HEK293T (cell line): ENCODE measurements around the gene PIN4.

ENCODE experiments used
- BHLHE40 ChIP-seq: fragments of 450-650 bp; IDR thresholded peaks from 2 replicates; pipeline ENCODE4 v1.6.1; 2016; ENCODE audit warnings: mild to moderate bottlenecking, moderate library complexity, borderline replicate concordance
- HDGF ChIP-seq: fragments of 450-650 bp; IDR thresholded peaks from 2 replicates; pipeline ENCODE4 v1.6.1; 2017; ENCODE audit warnings: antibody characterized with exemption, borderline replicate concordance
- TARDBP ChIP-seq: fragments of 450-650 bp; IDR thresholded peaks from 2 replicates; pipeline ENCODE4 v1.6.1; 2016

DNA sequence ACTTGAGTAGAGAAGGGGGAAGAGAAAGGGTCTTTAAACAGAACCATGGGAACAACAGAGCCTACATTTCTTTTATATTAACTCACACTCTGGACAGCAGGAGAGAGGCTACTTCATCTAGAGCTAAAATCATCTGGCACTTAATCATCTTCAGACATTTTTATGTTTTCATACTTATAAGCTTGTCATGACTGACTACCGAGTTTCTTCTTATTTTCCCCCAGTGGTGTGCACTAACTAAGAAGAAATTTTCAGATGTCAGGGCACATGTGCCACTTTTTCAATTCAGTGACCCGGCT lies 38.0 kb upstream of the PIN4 start:
- no peak for TF ChIP-seq TARDBP
- no peak for TF ChIP-seq BHLHE40
- TF ChIP-seq HDGF = no peak
